ENCODE data around the gene SPPL2C. TPM values are rescaled to one million over a fixed set of nuclear protein-coding genes. Genes with fewer than 3 reads are reported as not detected.
"Not testable (repeated sequence)": the region's sequence is repeated elsewhere in the genome, so short reads cannot be mapped to it uniquely, and the experiment has no call there.

The SPPL2C gene
- total RNA-seq, 1 donor from 2014 or later, result not detected

GRCh38 chr17:45852535-45853297 is 8.0 kb downstream of the SPPL2C start:
- intact Hi-C loops (cut with micrococcal nuclease), result no loop called here
- no peak for DNase-seq

GRCh38 chr17:45854209-45854608 is 9.5 kb downstream of the SPPL2C start:
- intact Hi-C loops (cut with micrococcal nuclease), result no loop called here

More at GRCh38 chr17:45852535-45853297, 8.0 kb downstream of the SPPL2C start:
- H3K4me1 ChIP-seq, result peaks cover 5% of the 10 kb centered on the region
- peaks cover 60% of the 10 kb centered on the region for H3K27me3 ChIP-seq (ENCODE audit: low read depth)
- no peak overlapping the region for H3K4me3 ChIP-seq
- H3K36me3 ChIP-seq, result no peaks in the 10 kb centered on the region
- no peak overlapping the region for H3K27ac ChIP-seq (replicated peaks)
- H3K9me3 ChIP-seq (replicated peaks), result no peaks in the 10 kb centered on the region
- peak; percentile 89 for TF ChIP-seq CTCF (IDR thresholded peaks at IDR 0.05; ENCODE audit: borderline replicate concordance)

GRCh38 chr17:45855691-45856336 is 11.1 kb downstream of the SPPL2C start:
- no peak for TF ChIP-seq CTCF (IDR thresholded peaks at IDR 0.05; ENCODE audit: borderline replicate concordance)
- H3K36me3 ChIP-seq, result no peaks in the 10 kb centered on the region
- no peaks in the 10 kb centered on the region for H3K9me3 ChIP-seq (replicated peaks)
- intact Hi-C loops (cut with micrococcal nuclease), result no loop called here
- H3K27me3 ChIP-seq (ENCODE audit: low read depth), result peaks cover 80% of the 10 kb centered on the region
- H3K4me3 ChIP-seq, result no peak overlapping the region
- H3K4me1 ChIP-seq, result no peaks in the 10 kb centered on the region
- DNase-seq, result no peak
- no peak overlapping the region for H3K27ac ChIP-seq (replicated peaks)

More at GRCh38 chr17:45854209-45854608, 9.5 kb downstream of the SPPL2C start:
- Histone ChIP-seq H3K27ac (replicated peaks) (no peak overlapping the region), H3K36me3 (no peaks in the 10 kb centered on the region), H3K9me3 (replicated peaks) (no peaks in the 10 kb centered on the region), H3K27me3 (ENCODE audit: low read depth) (peaks cover 64% of the 10 kb centered on the region), H3K4me1 (no peaks in the 10 kb centered on the region), H3K4me3 (no peak overlapping the region)
- DNase-seq, result no peak
- TF ChIP-seq CTCF (IDR thresholded peaks at IDR 0.05; ENCODE audit: borderline replicate concordance), result no peak

GRCh38 chr17:45857977-45858708 is 13.5 kb downstream of the SPPL2C start:
- Histone ChIP-seq H3K9me3 (replicated peaks) (no peaks in the 10 kb centered on the region), H3K4me3 (no peak overlapping the region), H3K27me3 (ENCODE audit: low read depth) (peaks cover 74% of the 10 kb centered on the region), H3K27ac (replicated peaks) (no peak overlapping the region), H3K36me3 (no peaks in the 10 kb centered on the region), H3K4me1 (no peaks in the 10 kb centered on the region)
- intact Hi-C loops (cut with micrococcal nuclease), result no loop called here
- DNase-seq, result no peak
- TF ChIP-seq CTCF (IDR thresholded peaks at IDR 0.05; ENCODE audit: borderline replicate concordance), result no peak

- H3K36me3 ChIP-seq, result no peaks in the 10 kb centered on the region
- no peak for DNase-seq
- no peak for TF ChIP-seq CTCF (IDR thresholded peaks at IDR 0.05; ENCODE audit: borderline replicate concordance)
- peaks cover 76% of the 10 kb centered on the region for H3K27me3 ChIP-seq (ENCODE audit: low read depth)
- H3K9me3 ChIP-seq (replicated peaks), result no peaks in the 10 kb centered on the region
- H3K4me1 ChIP-seq, result no peaks in the 10 kb centered on the region
- no peak overlapping the region for H3K27ac ChIP-seq (replicated peaks)
- no peak overlapping the region for H3K4me3 ChIP-seq
- intact Hi-C loops (cut with micrococcal nuclease), result no loop called here
Measured at GRCh38 chr17:45861165-45861564, 16.5 kb downstream of the SPPL2C start.

GRCh38 chr17:45862127-45862526 is 17.4 kb downstream of the SPPL2C start:
- H3K36me3 ChIP-seq; DNase-seq; H3K4me3 ChIP-seq; intact Hi-C loops (cut with micrococcal nuclease); H3K27ac ChIP-seq (replicated peaks); H3K4me1 ChIP-seq; H3K9me3 ChIP-seq (replicated peaks): not testable (repeated sequence)
- peaks cover 75% of the 10 kb centered on the region for H3K27me3 ChIP-seq (ENCODE audit: low read depth)
